K562 (cell line): ENCODE data around the gene TSC22D2. TPM values are rescaled to one million over a fixed set of nuclear protein-coding genes. Genes with fewer than 3 reads are reported as not detected.

Experiments
- ATAC-seq: fragments of 200-7000 bp; cut with Tn5 transposase; 3 replicates; pipeline ENCODE4 v1.9.1; 2020; ENCODE audit warnings: moderate library complexity
- BruUV-seq: library from RNA; stranded (reverse); fragments of 400-500 nt; replicated peaks from 2 replicates; lab custom pipeline; 2021; lab: Mats Ljungman, UMichigan
- CTCF ChIA-PET: fragments of 300-600 bp; formaldehyde crosslinking; extraction: SDS; loops from one replicate; lab custom pipeline; 2021; ENCODE audit warnings: low intra/inter-chr PET ratio; lab: Yijun Ruan, JAX
- POLR2A ChIA-PET: fragments of 300-600, 350-650 bp; sonication (Branson Sonifier 250); formaldehyde crosslinking; extraction: SDS; loops from one replicate; lab custom pipeline; 2021; ENCODE audit warnings: antibody characterized with exemption, inconsistent platforms; lab: Yijun Ruan, JAX
- DNase-seq, 4 experiments: peaks; one replicate each; pipeline versions ENCODE4 v3.0.0 to v3.0.0-alpha.2; 2011 to 2018; ENCODE audit warnings: low spot score in 3 of 4, mixed read lengths in 3 of 4; ENCODE audit errors: extremely low read depth in 1 of 4
- FAIRE-seq: peaks from 2 replicates; lab custom pipeline; 2011; peaks lifted over from hg19 to GRCh38; lab: Jason Lieb, UNC
- H2AFZ ChIP-seq: 2 replicates; pipeline ENCODE4 v1.6.0; 2011; ENCODE audit warnings: low read depth, low read length, control low read depth, inconsistent platforms
- H3K27ac ChIP-seq: fragments of 200-600 bp; 3 replicates; pipeline ENCODE4 v1.8.0; 2011; ENCODE audit warnings: low read depth, mild to moderate bottlenecking, control low read depth, inconsistent platforms, low read length, moderate library complexity, mixed read lengths; ENCODE audit errors: extremely low read depth
- H3K27me3 ChIP-seq, 2 experiments: fragments of 300-600 bp in 1 of 2; 2 replicates in 1 of 2; 3 replicates in 1 of 2; pipeline versions ENCODE4 v1.6.0 to v1.8.0; 2011; ENCODE audit warnings: inconsistent platforms in 2 of 2, low read length in 2 of 2, mild to moderate bottlenecking in 1 of 2, mixed read lengths in 1 of 2, moderate library complexity in 1 of 2; ENCODE audit not compliant: control insufficient read depth in 2 of 2, insufficient read depth in 2 of 2
- H3K36me3 ChIP-seq: fragments of 300-600 bp; 3 replicates; pipeline ENCODE4 v1.8.0; 2011; ENCODE audit warnings: mild to moderate bottlenecking, low read length, inconsistent platforms; ENCODE audit not compliant: control insufficient read depth, insufficient read depth
- H3K4me1 ChIP-seq, 2 experiments: fragments of 200-600 bp in 1 of 2; replicated peaks in 1 of 2; 2 replicates in 1 of 2; 3 replicates in 1 of 2; pipeline versions ENCODE4 v1.5.1 to v1.8.0; 2011; ENCODE audit warnings: inconsistent platforms in 2 of 2, low read length in 2 of 2, mild to moderate bottlenecking in 1 of 2, mixed read lengths in 1 of 2, moderate library complexity in 1 of 2; ENCODE audit not compliant: control insufficient read depth in 2 of 2, insufficient read depth in 2 of 2
- H3K4me2 ChIP-seq: 2 replicates; pipeline ENCODE4 v1.6.1; 2011; ENCODE audit warnings: low read length, control low read depth, inconsistent platforms, mixed read lengths; ENCODE audit not compliant: insufficient read depth
- H3K4me3 ChIP-seq: fragments of 200-600 bp; sonication (generic), shearing (Covaris generic); 2 replicates; pipeline ENCODE4 v1.5.1; 2016; ENCODE audit warnings: control low read depth, inconsistent platforms
- H3K79me2 ChIP-seq: fragments of 200-600 bp; 3 replicates; pipeline ENCODE4 v1.8.0; 2011; ENCODE audit warnings: low read length, inconsistent platforms; ENCODE audit not compliant: control insufficient read depth, insufficient read depth
- H3K9ac ChIP-seq, 2 experiments: 2 replicates each; pipeline versions ENCODE4 v1.6.0 to v1.6.1; 2011; ENCODE audit warnings: low read depth in 2 of 2, low read length in 2 of 2, control low read depth in 1 of 2, inconsistent platforms in 1 of 2, mild to moderate bottlenecking in 1 of 2, mixed read lengths in 1 of 2; ENCODE audit not compliant: insufficient read depth in 1 of 2
- H3K9me1 ChIP-seq: one replicate; pipeline ENCODE4 v1.6.0; 2011; ENCODE audit warnings: inconsistent platforms, mild to moderate bottlenecking, low read length, moderate library complexity; ENCODE audit not compliant: control insufficient read depth, insufficient read depth
- H3K9me3 ChIP-seq: replicated peaks from 2 replicates; pipeline ENCODE4 v1.5.1; 2011; ENCODE audit warnings: low read depth, low read length, inconsistent platforms; ENCODE audit not compliant: control insufficient read depth, insufficient read depth
- H4K20me1 ChIP-seq: replicated peaks from 2 replicates; pipeline ENCODE4 v1.6.1; 2011; ENCODE audit warnings: low read length, inconsistent platforms, mixed read lengths; ENCODE audit not compliant: control insufficient read depth, insufficient read depth
- CBFA2T3 ChIP-seq: fragments of 450-650 bp; IDR thresholded peaks from 2 replicates; pipeline ENCODE4 v1.6.1; 2017
- CTBP1 ChIP-seq: fragments of 450-650 bp; IDR thresholded peaks from 2 replicates; pipeline ENCODE4 v1.6.1; 2016; ENCODE audit warnings: borderline replicate concordance
- DNMT1 ChIP-seq: fragments of 450-650 bp; IDR thresholded peaks from 2 replicates; pipeline ENCODE4 v1.6.1; 2016; ENCODE audit warnings: antibody characterized with exemption, mild to moderate bottlenecking
- EP300 ChIP-seq: IDR thresholded peaks from 2 replicates; pipeline ENCODE4 v1.6.1; 2012; ENCODE audit warnings: low read length, improper control_type of control experiment
- EWSR1 ChIP-seq: fragments of 450-650 bp; IDR thresholded peaks from 2 replicates; pipeline ENCODE4 v1.6.1; 2018; ENCODE audit warnings: borderline replicate concordance, mild to moderate bottlenecking, low read depth, moderate library complexity; ENCODE audit not compliant: partially characterized antibody
- KDM1A ChIP-seq, 2 experiments: fragments of 450-650 bp; IDR thresholded peaks; 2 replicates each; pipeline ENCODE4 v1.6.1; 2016; ENCODE audit warnings: mild to moderate bottlenecking in 2 of 2
- MCM2 ChIP-seq: fragments of 450-650 bp; IDR thresholded peaks from 2 replicates; pipeline ENCODE4 v1.6.1; 2017; ENCODE audit warnings: low read depth, mild to moderate bottlenecking
- MCM5 ChIP-seq: fragments of 450-650 bp; IDR thresholded peaks from 2 replicates; pipeline ENCODE4 v1.6.1; 2016; ENCODE audit warnings: low read depth
- MTA3 ChIP-seq: fragments of 450-650 bp; formaldehyde crosslinking; IDR thresholded peaks from 2 replicates; pipeline ENCODE4 v1.6.1; 2017; ENCODE audit warnings: mild to moderate bottlenecking, borderline replicate concordance
- NCOA2 ChIP-seq, 2 experiments: fragments of 450-650 bp; IDR thresholded peaks; 2 replicates each; pipeline ENCODE4 v1.6.1; 2018; ENCODE audit warnings: mild to moderate bottlenecking in 2 of 2, moderate library complexity in 1 of 2; ENCODE audit not compliant: partially characterized antibody in 2 of 2
- NCOA6 ChIP-seq: fragments of 450-650 bp; IDR thresholded peaks from 2 replicates; pipeline ENCODE4 v1.6.1; 2017; ENCODE audit warnings: mild to moderate bottlenecking
- RCOR1 ChIP-seq, 2 experiments: IDR thresholded peaks; 2 replicates each; pipeline ENCODE4 v1.6.1; 2012; ENCODE audit warnings: low read depth in 2 of 2, low read length in 2 of 2, borderline replicate concordance in 1 of 2, improper control_type of control experiment in 1 of 2
- SOX6 ChIP-seq: fragments of 450-650 bp; IDR thresholded peaks from 2 replicates; pipeline ENCODE4 v1.6.1; 2014; ENCODE audit warnings: mild to moderate bottlenecking
- TAL1 ChIP-seq: fragments of 450-650 bp; IDR thresholded peaks from 2 replicates; pipeline ENCODE4 v1.6.1; 2016; ENCODE audit warnings: mild to moderate bottlenecking
- TCF3 ChIP-seq: sonication (generic); formaldehyde crosslinking; IDR thresholded peaks from 2 replicates; pipeline ENCODE4 v1.4.0; 2020; ENCODE audit warnings: mild to moderate bottlenecking, missing genetic modification reagents
- ZNF561 ChIP-seq: fragments of 450-650 bp; formaldehyde crosslinking; conservative IDR thresholded peaks from 2 replicates; pipeline ENCODE4 v1.4.0; 2020; ENCODE audit warnings: mild to moderate bottlenecking, moderate library complexity
- ZNF717 ChIP-seq: fragments of 250-450 bp; sonication (Bioruptor Pico); IDR thresholded peaks from 2 replicates; pipeline ENCODE4 v1.5.0; 2021
- WGBS: fragments of 100-300 bp; shearing (Covaris generic); methylation state at CpG from one replicate; pipeline ENCODE4 v1.1.6; 2016; ENCODE audit warnings: low coverage, mixed read lengths; ENCODE audit not compliant: insufficient coverage; ENCODE audit errors: missing lambda C conversion rate; 5-methylcytosine and 5-hydroxymethylcytosine counted together
- in situ Hi-C: fragments of 300-500 bp; cut with MboI; formaldehyde crosslinking; loops from 4 replicates; pipeline ENCODE4 v1.15.0; 2018; ENCODE audit warnings: inconsistent platforms, mixed read lengths
- intact Hi-C: fragments of 100-400 bp; cut with micrococcal nuclease; formaldehyde crosslinking; loops from 2 replicates; pipeline ENCODE4 v1.14.2; 2022
- polyA plus RNA-seq, 8 experiments: library from polyadenylated mRNA; depleted of rRNA in 4 of 8; stranded (reverse) in 5 of 8; unstranded in 3 of 8; fragments of >200 nt; fragmentation: Nextera tagmentation in 2 of 8; fragmentation: Illumina TruSeq in 1 of 8; extraction: Ambion mirVana in 2 of 8; extraction: Trizol in 1 of 8; gene quantifications; 2 replicates each; pipeline versions ENCODE4 v1.2.1 to v1.2.3, GENCODE V29; 2011 to 2014; ENCODE audit warnings: inconsistent platforms in 1 of 8, missing spikeins in 1 of 8
- total RNA-seq, 7 experiments: library from RNA; depleted of rRNA in 6 of 7; stranded (reverse); fragments of >200 nt in 6 of 7; fragmentation: Illumina TruSeq in 2 of 7; extraction: Trizol in 2 of 7; gene quantifications; 2 replicates each; pipeline versions ENCODE4 v1.2.1 to v1.2.3, GENCODE V29; 2011 to 2021; ENCODE audit warnings: low replicate concordance in 1 of 7
- TF ChIP-seq, protein P1 (sequence below): sonication (generic); formaldehyde crosslinking; IDR thresholded peaks from 2 replicates; pipeline ENCODE4 v1.8.1; 2022; ENCODE audit warnings: missing genetic modification reagents
- TF ChIP-seq, protein P2 (sequence below): sonication (generic); formaldehyde crosslinking; IDR thresholded peaks from 2 replicates; pipeline ENCODE4 v1.8.0; 2022; ENCODE audit warnings: mild to moderate bottlenecking, missing genetic modification reagents
- TF ChIP-seq, protein P3 (sequence below), 2 experiments: fragments of 450-650 bp; conservative IDR thresholded peaks; 2 replicates each; pipeline ENCODE4 v1.6.1; 2017; ENCODE audit warnings: mild to moderate bottlenecking in 2 of 2, moderate library complexity in 2 of 2
- TF ChIP-seq, protein P4 (sequence below): sonication (generic); IDR thresholded peaks from 2 replicates; pipeline ENCODE4 v1.6.1; 2016

The TSC22D2 gene
- total and polyA plus RNA-seq, 9 of the 15 experiments (the other 6 are each of a cell fraction or from before 2014, with no cell fraction given), result 5.5 to 44.0 (median 19.3) TPM

DNA sequence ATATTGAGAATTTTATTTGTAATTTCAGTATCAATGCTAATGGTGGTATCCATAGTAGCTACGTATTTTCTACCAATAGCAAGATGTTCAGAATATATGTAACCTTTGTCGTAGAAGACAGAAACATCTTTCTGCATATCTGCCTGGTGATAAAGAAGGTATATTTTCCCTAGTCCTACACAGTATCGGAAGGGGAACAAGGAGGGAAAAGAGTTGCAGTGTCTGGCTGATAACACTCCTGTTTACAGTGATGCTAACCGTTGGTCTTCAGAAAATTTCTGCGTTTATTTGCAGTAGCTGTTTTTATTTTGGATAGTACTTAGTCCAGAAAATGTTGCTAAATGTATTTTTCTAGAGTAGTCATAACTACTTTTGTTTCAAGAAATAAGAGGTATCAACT, 25.2 kb downstream of the TSC22D2 start:
- H3K9ac ChIP-seq, result peak overlapping the region in 1 of 2 experiments; percentile 13; a peak in 1 of 4 replicates
- peaks cover 97% of the 10 kb centered on the region for H3K79me2 ChIP-seq
- H3K27ac ChIP-seq, result peak overlapping the region; percentile 52
- POLR2A ChIA-PET, result interaction anchor here (0.8 to 2.9 kb wide), 6 partner anchors 9 to 36 kb away, joined by 3 to 14 read pairs (median 6); no protein-coding TSS in a partner anchor
- no peaks in the 10 kb centered on the region for H4K20me1 ChIP-seq
- no peak overlapping the region for H3K4me3 ChIP-seq
- BruUV-seq, result no TSS peak
- intact Hi-C loops, result no loop called here
- ATAC-seq (peak; percentile 80), DNase-seq (peak in 3 of 4 experiments; percentile 14 to 68 (median 59)), FAIRE-seq (peak; percentile 79)
- peaks cover 54% of the 10 kb centered on the region for H3K36me3 ChIP-seq
- H2AFZ ChIP-seq, result no peak overlapping the region
- WGBS, result 1% methylated on average over 5 of the region's 5 CpGs
- H3K9me3 ChIP-seq, result no peaks in the 10 kb centered on the region
- CTCF ChIA-PET, result no interaction called here
- H3K4me1 ChIP-seq, result peaks cover 0 to 41% of the 10 kb centered on the region in 2 experiments; a peak in 3 of 5 replicates
- no peaks in the 10 kb centered on the region for H3K27me3 ChIP-seq
- no peaks in the 10 kb centered on the region for H3K9me1 ChIP-seq
- H3K4me2 ChIP-seq, result peak overlapping the region; percentile 55
- in situ Hi-C loops, result no loop called here
- TF ChIP-seq EP300 (peak; percentile 77), MCM5 (no peak), TCF3 (CRISPR knock-in tag) (peak; percentile 70), KDM1A (IDR thresholded peaks at IDR 0.05) (peak in 1 of 2 experiments; percentile 22; a peak in 1 of 4 replicates), ZNF561 (CRISPR knock-in tag) (no peak), DNMT1 (no peak), EWSR1 (no peak), ZNF717 (no peak), MTA3 (no peak), SOX6 (0 out of 2 replicates have a peak, but pooled peaks have one; percentile 29), TAL1 (peak; percentile 60), CTBP1 (peak; percentile 53; the same call in 1 of the 2 replicates), NCOA6 (0 out of 2 replicates have a peak, but pooled peaks have one; percentile 36), CBFA2T3 (peak; percentile 85), NCOA2 (IDR thresholded peaks at IDR 0.05; ENCODE audit: partially characterized antibody in 2 of 2) (peak in 1 of 2 experiments; percentile 49), MCM2 (no peak), RCOR1 (IDR thresholded peaks at IDR 0.05; ENCODE audit: borderline replicate concordance in 1 of 2, low read depth in 2 of 2, low read length in 2 of 2) (peak in 1 of 2 experiments; percentile 67; a peak in 1 of 4 replicates)
- TF ChIP-seq, protein P1, sequence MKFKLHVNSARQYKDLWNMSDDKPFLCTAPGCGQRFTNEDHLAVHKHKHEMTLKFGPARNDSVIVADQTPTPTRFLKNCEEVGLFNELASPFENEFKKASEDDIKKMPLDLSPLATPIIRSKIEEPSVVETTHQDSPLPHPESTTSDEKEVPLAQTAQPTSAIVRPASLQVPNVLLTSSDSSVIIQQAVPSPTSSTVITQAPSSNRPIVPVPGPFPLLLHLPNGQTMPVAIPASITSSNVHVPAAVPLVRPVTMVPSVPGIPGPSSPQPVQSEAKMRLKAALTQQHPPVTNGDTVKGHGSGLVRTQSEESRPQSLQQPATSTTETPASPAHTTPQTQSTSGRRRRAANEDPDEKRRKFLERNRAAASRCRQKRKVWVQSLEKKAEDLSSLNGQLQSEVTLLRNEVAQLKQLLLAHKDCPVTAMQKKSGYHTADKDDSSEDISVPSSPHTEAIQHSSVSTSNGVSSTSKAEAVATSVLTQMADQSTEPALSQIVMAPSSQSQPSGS, result no peak
- TF ChIP-seq, protein P2, sequence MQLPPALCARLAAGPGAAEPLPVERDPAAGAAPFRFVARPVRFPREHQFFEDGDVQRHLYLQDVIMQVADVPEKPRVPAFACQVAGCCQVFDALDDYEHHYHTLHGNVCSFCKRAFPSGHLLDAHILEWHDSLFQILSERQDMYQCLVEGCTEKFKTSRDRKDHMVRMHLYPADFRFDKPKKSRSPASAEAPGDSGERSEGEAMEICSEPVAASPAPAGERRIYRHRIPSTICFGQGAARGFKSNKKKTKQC (CRISPR knock-in tag), result no peak
- TF ChIP-seq, protein P3, sequence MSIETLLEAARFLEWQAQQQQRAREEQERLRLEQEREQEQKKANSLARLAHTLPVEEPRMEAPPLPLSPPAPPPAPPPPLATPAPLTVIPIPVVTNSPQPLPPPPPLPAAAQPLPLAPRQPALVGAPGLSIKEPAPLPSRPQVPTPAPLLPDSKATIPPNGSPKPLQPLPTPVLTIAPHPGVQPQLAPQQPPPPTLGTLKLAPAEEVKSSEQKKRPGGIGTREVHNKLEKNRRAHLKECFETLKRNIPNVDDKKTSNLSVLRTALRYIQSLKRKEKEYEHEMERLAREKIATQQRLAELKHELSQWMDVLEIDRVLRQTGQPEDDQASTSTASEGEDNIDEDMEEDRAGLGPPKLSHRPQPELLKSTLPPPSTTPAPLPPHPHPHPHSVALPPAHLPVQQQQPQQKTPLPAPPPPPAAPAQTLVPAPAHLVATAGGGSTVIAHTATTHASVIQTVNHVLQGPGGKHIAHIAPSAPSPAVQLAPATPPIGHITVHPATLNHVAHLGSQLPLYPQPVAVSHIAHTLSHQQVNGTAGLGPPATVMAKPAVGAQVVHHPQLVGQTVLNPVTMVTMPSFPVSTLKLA (conservative IDR thresholded peaks at IDR 0.05), result 0 out of 4 replicates have a peak, but pooled peaks of 1 of the 2 experiments have one; percentile 21
- TF ChIP-seq, protein P4, sequence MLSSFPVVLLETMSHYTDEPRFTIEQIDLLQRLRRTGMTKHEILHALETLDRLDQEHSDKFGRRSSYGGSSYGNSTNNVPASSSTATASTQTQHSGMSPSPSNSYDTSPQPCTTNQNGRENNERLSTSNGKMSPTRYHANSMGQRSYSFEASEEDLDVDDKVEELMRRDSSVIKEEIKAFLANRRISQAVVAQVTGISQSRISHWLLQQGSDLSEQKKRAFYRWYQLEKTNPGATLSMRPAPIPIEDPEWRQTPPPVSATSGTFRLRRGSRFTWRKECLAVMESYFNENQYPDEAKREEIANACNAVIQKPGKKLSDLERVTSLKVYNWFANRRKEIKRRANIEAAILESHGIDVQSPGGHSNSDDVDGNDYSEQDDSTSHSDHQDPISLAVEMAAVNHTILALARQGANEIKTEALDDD, result 0 out of 2 replicates have a peak, but pooled peaks have one; percentile 27
